Adrenal gland (tissue), 12 donors: ENCODE data around the gene MBOAT7. TPM values are rescaled to one million over a fixed set of nuclear protein-coding genes. Genes with fewer than 3 reads are reported as not detected.
"Not testable (repeated sequence)": the region's sequence is repeated elsewhere in the genome, so short reads cannot be mapped to it uniquely, and the experiment has no call there.

ENCODE experiments used
- DNase-seq, 7 donors: peaks; one replicate each; pipeline ENCODE4 v3.0.0-alpha.2; 2019 to 2020
- H3K27ac ChIP-seq, 5 donors: fragments of 200-600 bp; sonication (generic) in 4 of 5; 1 replicate in 3 of 5; 2 replicates in 2 of 5; pipeline versions ENCODE4 v1.5.1 to v1.8.0; 2016 to 2020; ENCODE audit warnings: mild to moderate bottlenecking in 1 of 5
- H3K27me3 ChIP-seq: fragments of 200-600 bp; 2 replicates; pipeline ENCODE4 v1.8.0; 2021
- H3K36me3 ChIP-seq, 2 donors: fragments of 200-600 bp; replicated peaks in 1 of 2; 1 replicate in 1 of 2; 2 replicates in 1 of 2; pipeline versions ENCODE4 v1.5.1 to v1.8.0; 2018 to 2022
- H3K4me1 ChIP-seq, 2 donors: fragments of 200-600 bp; replicated peaks in 1 of 2; 1 replicate in 1 of 2; 2 replicates in 1 of 2; pipeline versions ENCODE4 v1.5.1 to v1.8.0; 2018 to 2021
- H3K4me3 ChIP-seq, 4 donors: fragments of 200-600 bp; sonication (generic) in 3 of 4; one replicate each; pipeline ENCODE4 v1.5.1; 2016 to 2018
- H3K9me3 ChIP-seq, 3 donors: fragments of 200-600 bp; sonication (generic) in 1 of 3; replicated peaks in 1 of 3; 1 replicate in 2 of 3; 2 replicates in 1 of 3; pipeline versions ENCODE4 v1.5.1 to v1.8.0; 2016 to 2021
- CTCF ChIP-seq, 6 experiments: fragments of 450-650 bp in 4 of 6; fragments of 200-600 bp in 2 of 6; sonication (generic) in 1 of 6; IDR thresholded peaks; 1 replicate in 5 of 6; 2 replicates in 1 of 6; pipeline versions ENCODE4 v1.5.1 to v1.8.0; 2016 to 2021; ENCODE audit warnings: antibody characterized with exemption in 6 of 6, mild to moderate bottlenecking in 2 of 6, moderate library complexity in 1 of 6
- POLR2A ChIP-seq, 2 donors: fragments of 450-650 bp; IDR thresholded peaks; one replicate each; pipeline ENCODE4 v1.6.1; 2017; ENCODE audit warnings: antibody characterized with exemption in 2 of 2, mild to moderate bottlenecking in 2 of 2, moderate library complexity in 1 of 2
- WGBS, 4 donors: extraction: QIAGEN DNeasy Blood & Tissue Kit in 2 of 4; methylation state at CpG; one replicate each; pipeline versions ENCODE4 v1.1.5 to v1.1.7; 2013 to 2017; 5-methylcytosine and 5-hydroxymethylcytosine counted together
- intact Hi-C, 2 donors: fragments of 100-400 bp; cut with DNase I; formaldehyde crosslinking; loops; one replicate each; pipeline versions ENCODE4 v1.14.1 to v1.15.0; 2022 to 2023
- polyA plus RNA-seq, 3 donors: library from polyadenylated mRNA; stranded (reverse); fragments of 200-250 nt in 2 of 3; fragments of 350-450 nt in 1 of 3; fragmentation: Illumina TruSeq in 1 of 3; extraction: RNeasy Lipid Tissue Mini Kit (QIAGEN cat#74804) in 1 of 3; gene quantifications; one replicate each; pipeline ENCODE4 v1.2.3, GENCODE V29; 2013 to 2014
- total RNA-seq, 9 donors: library from RNA; depleted of rRNA in 4 of 9; stranded (reverse); fragments of >200 nt in 4 of 9; fragments of 120-200 nt in 1 of 9; fragmentation: NEBNext Ultra II Directional in 1 of 9; extraction: Animal tissue kit (Norgen Biotek cat#: 25700) in 1 of 9; gene quantifications; one replicate each; pipeline versions ENCODE4 v1.1.0 to v1.2.4, GENCODE V29; 2013 to 2023
- donor health status: healthy with polysubstance abuse.
- donor health status: Bipolar disorder and iron deficiency.
- donor health status: DM: yes; HTN: yes; CAD: no.
- donor health status: DM: no; HTN: no; CAD: no.
- donor health status: DM: no; HTN: no; CAD: no.
- donor health status: DM: yes; HTN: yes; CAD: no.

MBOAT7 gene
- total and polyA plus RNA-seq, 12 donors = 98.0 to 670 (median 327) TPM

- Histone ChIP-seq H3K27ac (no peak overlapping the region), H3K27me3 (no peaks in the 10 kb centered on the region), H3K4me3 (no peak overlapping the region), H3K36me3 (peaks cover 0 to 14% of the 10 kb centered on the region in 2 donors), H3K4me1 (peaks cover 6 to 7% of the 10 kb centered on the region in 2 donors), H3K9me3 (no peaks in the 10 kb centered on the region)
- TF ChIP-seq POLR2A (IDR thresholded peaks at IDR 0.05) (no peak), CTCF (IDR thresholded peaks at IDR 0.05) (no peak)
- WGBS, 4 donors = 62 to 82% (median 74%) methylated on average over 17 to 25 of the region's 25 CpGs
- intact Hi-C loops = no loop called here
- no peak for DNase-seq
Observed at GRCh38 chr19:54173951-54174834, 15.2 kb downstream of the MBOAT7 start.

GRCh38 chr19:54173359-54173699 is 16.1 kb downstream of the MBOAT7 start:
- intact Hi-C loops = no loop called here

GRCh38 chr19:54172471-54173358 is 16.7 kb downstream of the MBOAT7 start, which contains the start of gene TMC4:
Gene TMC4 (minus strand): TSS chr19:54173160. CDS start chr19:54173117, 43 bp downstream.
- peaks cover 0 to 4% of the 10 kb centered on the region in 2 donors for H3K36me3 ChIP-seq
- no peak for TF ChIP-seq POLR2A (IDR thresholded peaks at IDR 0.05)
- TF ChIP-seq CTCF (IDR thresholded peaks at IDR 0.05) = peak in 2 of 6 experiments; percentile 4 to 11
- H3K27ac ChIP-seq = no peak within 1 kb of the TSS
- no peak within 1 kb of the TSS for H3K4me3 ChIP-seq
- intact Hi-C loops = no loop called here
- no peaks in the 10 kb centered on the region for H3K9me3 ChIP-seq
- H3K4me1 ChIP-seq = peaks cover 6 to 7% of the 10 kb centered on the region in 2 donors
- WGBS, 4 donors = 13 to 19% (median 15%) methylated on average over 5 to 13 of the region's 13 CpGs
- no peak for DNase-seq
- no peaks in the 10 kb centered on the region for H3K27me3 ChIP-seq

More at GRCh38 chr19:54173359-54173699, 16.1 kb downstream of the MBOAT7 start:
- no peak for DNase-seq
- TF ChIP-seq POLR2A (IDR thresholded peaks at IDR 0.05) (no peak), CTCF (IDR thresholded peaks at IDR 0.05) (no peak)
- Histone ChIP-seq H3K9me3 (no peaks in the 10 kb centered on the region), H3K4me3 (no peak overlapping the region), H3K4me1 (peaks cover 6 to 7% of the 10 kb centered on the region in 2 donors), H3K27ac (no peak overlapping the region), H3K27me3 (no peaks in the 10 kb centered on the region), H3K36me3 (peaks cover 0 to 8% of the 10 kb centered on the region in 2 donors)
- 31 to 70% (median 40%) methylated on average over 2 to 15 of the region's 15 CpGs for WGBS, 4 donors

GRCh38 chr19:54171736-54172431 is 17.5 kb downstream of the MBOAT7 start:
- H3K36me3 ChIP-seq, intact Hi-C loops, H3K4me1 ChIP-seq, DNase-seq, H3K27me3 ChIP-seq, H3K4me3 ChIP-seq, H3K27ac ChIP-seq, H3K9me3 ChIP-seq: not testable (repeated sequence)
- 68 to 75% (median 72%) methylated on average over 13 to 18 of the region's 23 CpGs for WGBS, 4 donors
